Stimulated activated effector memory CD8-positive, alpha-beta T cell treated with anti-CD3 and anti-CD28 coated beads, Interleukin-12 subunit alpha, Interleukin-12 subunit beta, amount 100 ng/mL, for 72 hours (primary cell): Measurements from ENCODE around the gene SIDT2.
"Not testable (repeated sequence)": the region's sequence is repeated elsewhere in the genome, so short reads cannot be mapped to it uniquely, and the experiment has no call there.

Experiments used
- ATAC-seq: fragments of 150-1000 bp; cut with Tn5 transposase; 2 replicates; pipeline ENCODE4 v1.10.0; 2021
- DNase-seq, 2 donors: peaks; one replicate each; pipeline ENCODE4 v3.0.0; 2021 to 2022; ENCODE audit warnings: low spot score in 2 of 2
- H3K27ac Mint-ChIP-seq: one replicate; pipeline ENCODE4 v1.8.0; 2022; ENCODE audit warnings: mild to moderate bottlenecking, mixed read lengths
- H3K36me3 Mint-ChIP-seq: one replicate; pipeline ENCODE4 v1.8.0; 2022; ENCODE audit warnings: mild to moderate bottlenecking, mixed read lengths
- H3K4me1 Mint-ChIP-seq: one replicate; pipeline ENCODE4 v1.8.0; 2022; ENCODE audit warnings: mixed read lengths
- H3K4me3 Mint-ChIP-seq: one replicate; pipeline ENCODE4 v1.8.0; 2022; ENCODE audit warnings: mild to moderate bottlenecking, mixed read lengths
- H3K9me3 Mint-ChIP-seq: one replicate; pipeline ENCODE4 v1.8.0; 2022; ENCODE audit warnings: mixed read lengths

Gene SIDT2

DNA sequence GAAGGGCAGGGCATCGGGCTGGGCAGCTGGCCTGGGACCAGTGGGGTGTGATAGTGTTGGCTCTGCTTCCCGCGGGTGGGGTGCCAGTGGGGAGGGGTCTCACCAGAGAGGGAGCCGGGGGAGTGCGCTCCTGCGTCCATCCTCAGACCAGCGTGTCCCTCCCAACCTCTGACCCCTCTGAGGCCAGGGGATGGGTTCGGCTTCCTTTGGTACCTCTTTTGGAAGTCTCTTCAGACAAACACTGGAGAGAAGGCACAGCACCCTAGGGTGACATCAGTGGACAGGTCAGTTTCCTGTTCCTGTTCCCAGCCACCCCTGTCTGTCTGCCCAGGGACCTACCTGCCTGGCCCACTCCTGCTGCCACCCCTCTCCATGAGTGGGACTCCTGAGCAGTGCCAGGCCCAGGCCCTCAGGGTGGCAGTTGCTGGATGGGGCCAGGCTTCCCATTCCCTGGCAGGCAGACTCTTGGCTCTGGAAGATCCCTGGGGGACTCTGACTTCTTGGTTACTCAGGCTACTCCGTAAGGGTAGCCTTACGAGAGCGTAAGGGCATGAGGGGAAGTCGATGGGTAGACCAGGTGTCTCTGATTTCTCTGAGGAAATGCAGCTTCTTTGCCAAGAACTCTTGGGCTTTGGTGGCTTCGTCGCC, 23.2 kb downstream of the SIDT2 start:
- DNase-seq (no peak), ATAC-seq (no peak)
- H3K9me3 Mint-ChIP-seq, result no peaks in the 10 kb centered on the region
- H3K27ac Mint-ChIP-seq, result peak overlapping the region; percentile 55
- no peak overlapping the region for H3K4me3 Mint-ChIP-seq
- peaks cover 28% of the 10 kb centered on the region for H3K36me3 Mint-ChIP-seq
- H3K4me1 Mint-ChIP-seq, result peaks cover 6% of the 10 kb centered on the region

DNA sequence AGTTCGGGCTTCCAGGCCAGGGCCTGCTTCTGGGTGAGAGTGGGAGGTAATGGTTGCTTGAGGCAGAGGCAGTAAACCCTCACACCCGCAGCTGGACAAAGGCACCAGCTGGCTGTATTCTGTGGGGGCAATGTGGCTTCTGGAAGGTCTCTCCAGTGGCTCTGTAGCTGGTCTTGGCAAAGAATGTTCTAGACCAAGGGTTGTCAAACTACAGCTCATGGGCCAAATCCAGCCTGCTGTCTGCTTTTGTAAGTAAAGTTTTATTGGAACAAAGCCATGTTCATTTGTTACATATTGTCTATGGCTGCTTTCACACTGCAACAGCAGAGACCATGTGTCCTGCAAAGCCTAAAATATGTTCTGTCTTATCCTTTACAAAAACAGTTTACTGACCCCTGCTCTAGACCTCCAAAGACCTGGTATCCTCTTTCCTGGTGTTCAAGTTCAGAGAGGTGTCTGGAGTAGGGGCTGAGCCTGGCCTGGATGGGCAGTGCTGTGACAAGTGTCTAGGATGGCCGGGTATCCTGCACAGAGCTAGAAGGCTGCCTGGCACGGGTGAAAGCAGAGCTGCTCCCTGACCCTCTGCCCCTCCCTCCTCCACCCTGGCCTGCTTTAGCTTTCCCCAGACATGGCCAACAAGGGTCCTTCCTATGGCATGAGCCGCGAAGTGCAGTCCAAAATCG, 24.0 kb downstream of the SIDT2 start:
- ATAC-seq (no peak), DNase-seq (no peak)
- H3K9me3 Mint-ChIP-seq, result no peaks in the 10 kb centered on the region
- peaks cover 6% of the 10 kb centered on the region for H3K4me1 Mint-ChIP-seq
- peak overlapping the region; percentile 55 for H3K27ac Mint-ChIP-seq
- H3K4me3 Mint-ChIP-seq, result no peak overlapping the region
- H3K36me3 Mint-ChIP-seq, result peaks cover 28% of the 10 kb centered on the region

DNA sequence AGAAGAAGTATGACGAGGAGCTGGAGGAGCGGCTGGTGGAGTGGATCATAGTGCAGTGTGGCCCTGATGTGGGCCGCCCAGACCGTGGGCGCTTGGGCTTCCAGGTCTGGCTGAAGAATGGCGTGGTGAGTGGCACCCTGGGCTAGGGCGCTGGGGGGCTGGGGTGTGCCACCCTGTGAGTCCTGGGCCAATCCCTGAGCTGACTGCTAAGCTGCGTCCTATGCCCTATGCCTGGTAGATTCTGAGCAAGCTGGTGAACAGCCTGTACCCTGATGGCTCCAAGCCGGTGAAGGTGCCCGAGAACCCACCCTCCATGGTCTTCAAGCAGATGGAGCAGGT, 24.5 kb downstream of the SIDT2 start:
- ATAC-seq (no peak), DNase-seq (no peak)
- Mint-ChIP-seq H3K27ac (peak overlapping the region; percentile 55), H3K4me1 (peaks cover 6% of the 10 kb centered on the region), H3K4me3 (no peak overlapping the region), H3K36me3 (peaks cover 28% of the 10 kb centered on the region), H3K9me3 (no peaks in the 10 kb centered on the region)

DNA sequence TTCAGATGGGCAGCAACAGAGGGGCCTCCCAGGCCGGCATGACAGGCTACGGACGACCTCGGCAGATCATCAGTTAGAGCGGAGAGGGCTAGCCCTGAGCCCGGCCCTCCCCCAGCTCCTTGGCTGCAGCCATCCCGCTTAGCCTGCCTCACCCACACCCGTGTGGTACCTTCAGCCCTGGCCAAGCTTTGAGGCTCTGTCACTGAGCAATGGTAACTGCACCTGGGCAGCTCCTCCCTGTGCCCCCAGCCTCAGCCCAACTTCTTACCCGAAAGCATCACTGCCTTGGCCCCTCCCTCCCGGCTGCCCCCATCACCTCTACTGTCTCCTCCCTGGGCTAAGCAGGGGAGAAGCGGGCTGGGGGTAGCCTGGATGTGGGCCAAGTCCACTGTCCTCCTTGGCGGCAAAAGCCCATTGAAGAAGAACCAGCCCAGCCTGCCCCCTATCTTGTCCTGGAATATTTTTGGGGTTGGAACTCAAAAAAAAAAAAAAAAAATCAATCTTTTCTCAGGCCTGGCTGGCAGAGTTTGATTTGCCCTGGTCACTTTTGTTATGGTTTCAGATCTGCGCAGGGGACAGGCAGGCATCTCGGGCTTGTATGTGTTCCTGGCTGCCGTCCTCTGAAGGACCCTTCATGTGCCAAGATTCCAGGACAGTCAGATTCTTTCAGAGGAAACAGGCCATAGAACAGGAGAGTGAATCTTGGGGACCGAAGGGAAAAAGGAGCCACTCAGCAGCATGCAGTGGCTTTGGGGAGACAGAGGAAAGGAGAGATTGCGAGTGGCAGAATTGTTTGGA, 25.9 kb downstream of the SIDT2 start:
- no peak for DNase-seq
- Mint-ChIP-seq H3K4me1 (peaks cover 6% of the 10 kb centered on the region), H3K36me3 (peaks cover 33% of the 10 kb centered on the region), H3K9me3 (no peaks in the 10 kb centered on the region), H3K27ac (peak overlapping the region; percentile 55), H3K4me3 (no peak overlapping the region)
- ATAC-seq, result no peak

DNA sequence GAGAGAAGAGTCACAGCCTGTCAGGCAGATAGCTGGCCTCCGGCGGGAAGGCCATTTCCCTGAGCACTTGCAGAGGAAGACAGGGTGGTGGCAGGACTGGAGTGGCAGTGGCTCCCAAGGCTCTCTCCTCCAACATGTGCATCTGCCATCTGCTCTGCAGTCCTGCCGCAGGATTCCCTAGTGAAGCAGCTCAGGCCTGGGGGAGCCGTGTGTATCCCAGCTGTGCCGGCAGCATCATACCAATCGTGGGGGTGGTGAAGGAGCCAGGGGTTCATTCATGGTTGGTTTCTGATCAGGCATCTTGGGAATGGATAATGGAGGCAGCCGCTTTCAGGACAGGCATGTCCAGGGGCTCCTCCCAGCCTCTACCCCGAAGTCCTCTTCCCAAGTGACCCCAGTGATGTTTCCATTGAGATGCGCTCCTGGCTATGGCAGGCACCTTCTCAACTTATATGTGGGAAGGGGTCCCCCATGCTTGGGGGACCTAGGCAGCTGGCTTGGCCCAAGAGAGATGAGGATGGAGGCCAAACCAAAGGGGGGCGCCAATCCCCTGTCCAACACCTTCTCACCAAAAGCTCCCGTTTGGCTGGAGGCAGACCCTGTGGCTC, 26.8 kb downstream of the SIDT2 start:
- Mint-ChIP-seq H3K4me1 (peaks cover 6% of the 10 kb centered on the region), H3K27ac (peak overlapping the region; percentile 8), H3K36me3 (peaks cover 41% of the 10 kb centered on the region), H3K9me3 (no peaks in the 10 kb centered on the region), H3K4me3 (no peak overlapping the region)
- DNase-seq (no peak), ATAC-seq (no peak)

DNA sequence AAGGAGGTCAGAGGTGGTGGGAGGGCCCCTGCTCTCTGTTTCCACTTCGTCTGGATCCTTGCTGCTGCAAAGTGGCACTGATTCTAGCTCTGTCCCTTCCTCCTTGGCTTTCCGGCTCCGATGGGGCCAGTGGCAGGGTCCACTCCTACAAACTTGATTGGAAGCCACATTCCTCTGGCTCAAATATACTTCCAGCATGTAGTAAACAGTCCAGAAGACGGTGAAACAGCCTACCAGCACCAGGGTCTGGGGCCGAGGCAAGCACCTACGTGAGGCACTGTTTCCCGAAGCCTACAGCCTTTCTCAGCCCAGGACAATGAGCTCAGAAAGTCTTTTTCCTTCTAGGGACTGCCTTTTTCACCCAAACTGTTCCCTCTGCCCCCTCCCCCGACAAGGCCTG, 27.6 kb downstream of the SIDT2 start:
- DNase-seq, H3K27ac Mint-ChIP-seq, H3K9me3 Mint-ChIP-seq, H3K4me1 Mint-ChIP-seq, ATAC-seq, H3K4me3 Mint-ChIP-seq: not testable (repeated sequence)
- H3K36me3 Mint-ChIP-seq, result peaks cover 49% of the 10 kb centered on the region

DNA sequence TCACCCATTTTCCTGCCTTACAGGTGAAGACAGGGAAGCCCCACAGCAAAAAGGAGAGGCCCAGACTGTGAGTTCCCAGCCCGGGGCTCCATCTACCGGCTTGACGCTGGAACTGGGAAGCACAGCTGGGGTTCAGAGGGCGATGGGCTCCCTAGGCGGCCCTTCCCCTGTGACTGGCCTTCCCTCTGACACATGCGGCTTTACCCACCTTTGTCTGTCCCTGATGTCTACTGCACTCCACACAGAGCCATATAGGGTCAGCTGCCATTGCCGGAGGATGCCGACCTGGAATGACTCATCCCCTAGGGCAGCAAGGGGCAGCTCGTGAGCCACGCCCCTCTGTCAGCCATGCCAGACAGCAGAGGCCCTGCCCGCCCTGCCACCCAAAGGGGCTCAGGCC, 28.3 kb downstream of the SIDT2 start:
- peaks cover 57% of the 10 kb centered on the region for H3K36me3 Mint-ChIP-seq
- not testable (repeated sequence) for ATAC-seq, DNase-seq

DNA sequence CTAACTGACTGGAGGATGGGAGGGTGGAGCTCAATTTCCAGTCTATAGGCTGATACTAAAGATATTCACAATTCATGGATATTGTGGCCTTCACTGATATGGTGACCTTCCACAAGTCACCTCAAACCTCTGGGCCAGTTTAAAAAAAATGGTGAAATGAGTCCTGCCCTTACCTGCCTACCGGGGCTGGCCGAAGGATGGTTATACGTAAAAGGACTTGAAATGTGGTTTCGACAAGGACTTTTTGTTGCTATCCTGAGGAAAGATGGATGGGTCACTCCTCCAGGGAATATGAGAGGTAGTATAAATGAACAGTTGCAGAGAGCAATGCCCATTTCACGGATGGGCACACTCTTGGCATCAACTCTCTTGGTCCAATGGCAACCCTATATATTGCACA, 28.9 kb downstream of the SIDT2 start:
- H3K4me1 Mint-ChIP-seq, DNase-seq, H3K4me3 Mint-ChIP-seq, ATAC-seq, H3K9me3 Mint-ChIP-seq, H3K27ac Mint-ChIP-seq: not testable (repeated sequence)
- H3K36me3 Mint-ChIP-seq, result peaks cover 63% of the 10 kb centered on the region

More for the DNA sequence above, 28.3 kb downstream of the SIDT2 start:
- H3K9me3 Mint-ChIP-seq, H3K4me3 Mint-ChIP-seq, H3K4me1 Mint-ChIP-seq, H3K27ac Mint-ChIP-seq: not testable (repeated sequence)

DNA sequence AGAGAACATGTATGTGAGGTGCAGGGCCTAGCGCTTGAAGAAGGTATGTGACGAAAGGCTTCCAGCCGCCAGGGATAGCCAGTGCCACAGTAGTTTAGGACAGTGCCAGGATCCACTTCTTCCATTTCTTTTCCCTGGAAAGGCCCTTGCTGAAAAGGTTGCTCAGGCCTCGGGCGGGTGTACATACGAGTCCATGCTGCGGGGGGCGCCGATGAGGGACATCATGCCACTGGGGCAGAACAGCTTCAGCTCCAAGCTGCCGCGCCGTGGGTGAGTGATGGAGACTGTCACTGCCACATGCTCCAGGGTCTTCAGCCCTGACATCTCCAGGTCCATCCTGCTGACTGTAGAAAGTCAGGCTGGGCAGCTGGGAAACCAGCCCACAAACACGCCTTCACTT, 30.2 kb downstream of the SIDT2 start:
- not testable (repeated sequence) for H3K9me3 Mint-ChIP-seq, DNase-seq, H3K27ac Mint-ChIP-seq, H3K4me1 Mint-ChIP-seq, ATAC-seq, H3K4me3 Mint-ChIP-seq
- peaks cover 69% of the 10 kb centered on the region for H3K36me3 Mint-ChIP-seq

DNA sequence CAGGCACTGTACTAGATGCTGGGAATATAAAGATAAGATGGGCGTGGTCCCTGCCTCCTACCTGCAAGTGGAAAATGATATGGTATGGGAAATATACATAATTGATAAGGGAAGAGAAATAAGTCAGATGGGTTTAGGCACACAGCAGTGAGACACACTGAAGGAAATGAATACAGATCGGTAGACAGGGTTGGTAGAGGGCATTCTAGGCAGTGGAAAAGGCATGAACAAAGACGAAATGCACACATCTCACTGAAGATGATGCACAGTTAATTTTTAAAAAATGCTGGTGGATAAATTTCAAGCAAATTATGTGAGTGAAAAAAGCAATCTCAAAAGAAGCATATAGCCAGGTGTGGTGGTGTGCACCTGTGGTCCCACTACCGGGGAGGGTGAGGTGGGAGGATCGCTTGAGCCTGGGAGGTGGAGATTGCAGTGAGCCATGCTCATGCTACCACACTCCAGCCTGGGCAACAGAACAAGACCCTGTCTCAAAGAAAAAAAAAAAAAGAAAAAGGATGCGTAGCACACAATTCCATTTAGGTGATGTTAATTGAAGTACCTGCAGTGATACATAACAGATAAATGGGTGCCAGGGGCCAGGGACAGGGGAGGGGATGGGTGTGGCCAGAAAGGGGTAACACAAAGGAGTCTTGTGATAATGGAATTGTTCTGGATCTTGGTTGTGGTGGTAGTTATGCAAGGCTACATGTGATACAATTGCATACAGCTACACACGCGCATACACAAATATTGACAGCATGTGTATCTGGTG, 31.0 kb downstream of the SIDT2 start:
- H3K36me3 Mint-ChIP-seq, result peaks cover 69% of the 10 kb centered on the region
- H3K9me3 Mint-ChIP-seq, result not testable (repeated sequence)

DNA sequence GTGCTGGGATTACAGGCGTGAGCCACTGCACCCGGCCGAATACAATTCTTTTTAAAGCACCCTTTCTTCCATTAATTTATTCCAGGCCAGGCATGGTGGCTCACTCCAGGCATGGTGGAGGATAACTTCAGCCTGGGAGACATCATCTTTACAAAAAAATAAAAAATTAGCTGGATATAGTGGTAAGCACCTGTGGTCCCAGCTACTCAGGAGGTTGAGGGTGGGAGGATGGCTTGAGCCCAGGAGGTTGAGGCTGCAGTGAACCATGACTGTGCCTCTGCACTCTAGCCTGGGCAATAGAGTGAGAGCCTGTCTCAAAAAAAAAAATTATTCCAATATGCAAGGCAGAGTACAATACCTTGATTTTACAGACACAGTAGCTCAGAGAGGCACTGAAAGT, 32.1 kb downstream of the SIDT2 start:
- Mint-ChIP-seq H3K9me3 (no peaks in the 10 kb centered on the region), H3K4me3 (no peak overlapping the region), H3K36me3 (peaks cover 69% of the 10 kb centered on the region), H3K27ac (peak overlapping the region; percentile 88), H3K4me1 (peaks cover 8% of the 10 kb centered on the region)
- no peak for ATAC-seq
- no peak for DNase-seq

More for the DNA sequence above, 31.0 kb downstream of the SIDT2 start:
- not testable (repeated sequence) for H3K4me3 Mint-ChIP-seq, H3K27ac Mint-ChIP-seq, H3K4me1 Mint-ChIP-seq, DNase-seq, ATAC-seq

DNA sequence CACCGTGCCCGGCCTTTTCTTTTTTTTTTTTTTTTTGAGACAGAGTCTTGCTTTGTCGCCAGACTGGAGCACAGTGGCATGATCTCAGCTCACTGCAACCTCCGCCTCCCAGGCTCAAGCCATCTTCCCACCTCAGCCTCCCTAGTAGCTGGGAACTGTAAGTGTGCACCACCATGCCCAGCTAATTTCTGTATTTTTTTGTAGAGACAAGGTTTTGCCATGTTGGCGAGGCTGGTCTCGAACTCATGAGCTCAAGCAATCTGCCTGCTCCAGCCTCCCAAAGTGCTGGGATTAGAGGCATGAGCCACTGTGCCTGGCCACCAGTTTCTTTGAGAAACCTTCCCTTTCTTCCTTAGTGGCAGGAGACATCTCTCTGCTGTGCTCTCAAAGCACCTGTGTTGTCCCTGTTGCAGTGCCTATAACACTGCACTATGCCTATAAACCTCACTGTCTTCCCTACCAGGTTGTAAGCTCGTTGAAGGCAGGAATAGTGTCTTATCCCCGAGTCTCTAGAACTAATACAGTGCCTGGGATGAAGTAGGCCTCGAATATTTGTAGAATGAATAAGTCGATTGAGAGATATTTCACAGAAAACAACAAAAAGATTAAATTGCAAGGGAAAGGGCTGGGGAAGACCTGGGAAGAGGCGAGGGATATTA, 34.3 kb downstream of the SIDT2 start:
- DNase-seq, result no peak
- no peak overlapping the region for H3K4me3 Mint-ChIP-seq
- H3K27ac Mint-ChIP-seq, result peak overlapping the region; percentile 23
- H3K36me3 Mint-ChIP-seq, result peaks cover 88% of the 10 kb centered on the region
- H3K4me1 Mint-ChIP-seq, result peaks cover 19% of the 10 kb centered on the region
- ATAC-seq, result no peak
- H3K9me3 Mint-ChIP-seq, result no peaks in the 10 kb centered on the region

DNA sequence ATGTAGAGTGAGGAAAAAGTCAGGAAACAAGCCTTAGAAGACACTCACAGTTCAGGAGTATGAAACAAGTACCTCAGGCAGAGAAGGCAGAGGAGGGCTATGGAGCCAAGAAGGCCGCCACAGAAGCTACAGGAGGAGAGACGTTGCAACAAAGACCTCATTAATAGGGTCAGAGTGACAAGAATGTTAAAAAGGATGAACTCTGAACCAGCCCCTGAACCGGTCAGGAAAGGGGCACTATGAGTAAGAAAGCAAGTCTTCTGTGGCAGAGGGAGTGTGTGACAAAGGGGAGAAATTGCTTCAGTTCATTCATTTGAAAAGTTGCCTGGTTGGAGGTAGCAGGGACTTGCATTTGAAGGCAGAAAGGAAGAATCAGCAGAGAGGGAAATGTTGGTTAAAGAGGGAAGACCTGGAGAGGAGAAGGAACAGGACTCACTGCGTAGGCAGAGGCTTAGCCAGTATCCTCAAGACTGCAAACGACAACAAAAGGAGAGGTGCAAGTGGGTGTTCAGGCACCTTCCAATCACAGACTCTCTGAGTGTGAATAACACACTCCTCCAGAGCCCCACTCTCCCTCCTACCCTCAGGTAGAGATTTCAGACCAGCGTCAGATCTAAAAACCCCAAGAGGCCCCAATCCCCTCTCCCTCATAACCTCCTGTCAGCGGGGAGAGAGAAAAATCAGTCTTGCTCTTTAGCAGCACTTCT, 36.0 kb downstream of the SIDT2 start:
- H3K4me1 Mint-ChIP-seq, result peaks cover 26% of the 10 kb centered on the region
- H3K9me3 Mint-ChIP-seq, result no peaks in the 10 kb centered on the region
- no peak for DNase-seq
- ATAC-seq, result no peak
- H3K27ac Mint-ChIP-seq, result peak overlapping the region; percentile 56
- H3K4me3 Mint-ChIP-seq, result no peak overlapping the region
- peaks cover 100% of the 10 kb centered on the region for H3K36me3 Mint-ChIP-seq
